OCI-LY3 (cell line): Measurements from ENCODE around the gene IRAK1.

Experiments used
- CTCF ChIP-seq: fragments of 200-600, 300-600 bp; sonication (generic); IDR thresholded peaks from 2 replicates; pipeline ENCODE4 v1.5.1; 2014; ENCODE audit warnings: antibody characterized with exemption, low read length, low read depth
- EZH2phosphoT487 ChIP-seq: fragments of 200-600 bp; shearing (Covaris generic); IDR thresholded peaks from 2 replicates; pipeline ENCODE4 v1.6.1; 2018; ENCODE audit warnings: antibody characterized with exemption, mixed run types, low read depth

GRCh38 chrX:154039577-154039976 lies 19.9 kb upstream of the IRAK1 start:
- no peak for TF ChIP-seq EZH2phosphoT487
- TF ChIP-seq CTCF = no peak
